Mammary epithelial cell (primary cell): ENCODE results near the gene ELMO1.

Experiments
- CTCF ChIP-seq, 2 donors: IDR thresholded peaks in 1 of 2; conservative IDR thresholded peaks in 1 of 2; 2 replicates each; pipeline ENCODE4 v1.5.1; 2011 to 2012; ENCODE audit warnings: inconsistent platforms in 2 of 2, low read length in 2 of 2, mild to moderate bottlenecking in 2 of 2, control low read depth in 1 of 2, low read depth in 1 of 2; ENCODE audit not compliant: insufficient read depth in 1 of 2; ENCODE audit errors: extremely low read depth in 1 of 2
- EZH2 ChIP-seq: IDR thresholded peaks from 2 replicates; pipeline ENCODE4 v1.6.1; 2012; ENCODE audit warnings: low read length, inconsistent platforms, borderline replicate concordance

- TF ChIP-seq CTCF (conservative IDR thresholded peaks at IDR 0.05 in 1 of 2, IDR thresholded peaks at IDR 0.05 in 1 of 2; ENCODE audit: extremely low read depth in 1 of 2, insufficient read depth in 1 of 2, low read depth in 1 of 2, low read length in 2 of 2) (no peak), EZH2 (no peak)
Measured at GRCh38 chr7:37346761-37347160, 101.9 kb downstream of the ELMO1 start.
